ENCODE results near the gene NR3C1. TPM values are rescaled to one million over a fixed set of nuclear protein-coding genes. Genes with fewer than 3 reads are reported as not detected.

NR3C1 gene
- total and polyA plus RNA-seq, 8 donors = 59.2 to 98.0 (median 66.6) TPM

GRCh38 chr5:143265995-143266394 lies 137.5 kb downstream of the NR3C1 start:
- Histone ChIP-seq H3K27ac (no peak overlapping the region), H3K4me1 (peaks cover 0 to 7% of the 10 kb centered on the region in 2 donors), H3K27me3 (no peaks in the 10 kb centered on the region), H3K4me3 (no peak overlapping the region), H3K36me3 (no peaks in the 10 kb centered on the region), H3K9me3 (peaks cover 0 to 28% of the 10 kb centered on the region in 2 donors)
- ATAC-seq (no peak), DNase-seq (no peak)
- intact Hi-C loops (cut with DNase I) = no loop called here
- no peak for TF ChIP-seq CTCF (IDR thresholded peaks at IDR 0.05)

GRCh38 chr5:143263272-143263810 lies 140.1 kb downstream of the NR3C1 start:
- TF ChIP-seq CTCF (IDR thresholded peaks at IDR 0.05) = no peak
- no peak for DNase-seq
- intact Hi-C loops (cut with DNase I) = no loop called here

GRCh38 chr5:143262393-143263174 lies 140.9 kb downstream of the NR3C1 start:
- TF ChIP-seq CTCF (IDR thresholded peaks at IDR 0.05) = no peak
- Histone ChIP-seq H3K9me3 (peaks cover 0 to 12% of the 10 kb centered on the region in 2 donors), H3K4me3 (no peak overlapping the region), H3K36me3 (no peaks in the 10 kb centered on the region), H3K27ac (peak overlapping the region in 1 of 2 donors; percentile 46), H3K27me3 (no peaks in the 10 kb centered on the region), H3K4me1 (peaks cover 0 to 7% of the 10 kb centered on the region in 2 donors)
- intact Hi-C loops (cut with DNase I) = no loop called here
- DNase-seq (no peak), ATAC-seq (peak; percentile 81)

More at GRCh38 chr5:143263272-143263810, 140.1 kb downstream of the NR3C1 start:
- ATAC-seq = no peak
- H3K4me3 ChIP-seq = no peak overlapping the region
- H3K36me3 ChIP-seq = no peaks in the 10 kb centered on the region
- H3K27ac ChIP-seq = no peak overlapping the region
- H3K9me3 ChIP-seq = peaks cover 0 to 19% of the 10 kb centered on the region in 2 donors
- H3K27me3 ChIP-seq = no peaks in the 10 kb centered on the region
- H3K4me1 ChIP-seq = peaks cover 0 to 7% of the 10 kb centered on the region in 2 donors

- Histone ChIP-seq H3K27me3 (no peaks in the 10 kb centered on the region), H3K4me1 (peaks cover 0 to 7% of the 10 kb centered on the region in 2 donors), H3K36me3 (no peaks in the 10 kb centered on the region), H3K4me3 (no peak overlapping the region), H3K9me3 (peaks cover 0 to 8% of the 10 kb centered on the region in 2 donors), H3K27ac (peak overlapping the region in 1 of 2 donors; percentile 46)
- ATAC-seq (peak; percentile 33), DNase-seq (no peak)
- intact Hi-C loops (cut with DNase I) = no loop called here
- no peak for TF ChIP-seq CTCF (IDR thresholded peaks at IDR 0.05)
Measured at GRCh38 chr5:143261748-143262392, 141.6 kb downstream of the NR3C1 start.

GRCh38 chr5:143259254-143259605 lies 144.3 kb downstream of the NR3C1 start:
- Histone ChIP-seq H3K27me3 (no peaks in the 10 kb centered on the region), H3K4me3 (no peak overlapping the region), H3K27ac (no peak overlapping the region), H3K36me3 (no peaks in the 10 kb centered on the region), H3K4me1 (peaks cover 0 to 7% of the 10 kb centered on the region in 2 donors), H3K9me3 (no peaks in the 10 kb centered on the region)
- DNase-seq (no peak), ATAC-seq (no peak)
- intact Hi-C loops (cut with DNase I) = no loop called here
- no peak for TF ChIP-seq CTCF (IDR thresholded peaks at IDR 0.05)

All from left lung (tissue), 10 donors.